GM19372 (cell line): ENCODE data around the gene MYH10.

Experiments
- ATAC-seq: cut with Tn5 transposase; IDR thresholded peaks from one replicate; pipeline ENCODE4 v1.9.1; 2021; ENCODE audit warnings: mild to moderate bottlenecking, low read depth, moderate library complexity; ENCODE audit not compliant: unreplicated experiment

MYH10 gene

DNA sequence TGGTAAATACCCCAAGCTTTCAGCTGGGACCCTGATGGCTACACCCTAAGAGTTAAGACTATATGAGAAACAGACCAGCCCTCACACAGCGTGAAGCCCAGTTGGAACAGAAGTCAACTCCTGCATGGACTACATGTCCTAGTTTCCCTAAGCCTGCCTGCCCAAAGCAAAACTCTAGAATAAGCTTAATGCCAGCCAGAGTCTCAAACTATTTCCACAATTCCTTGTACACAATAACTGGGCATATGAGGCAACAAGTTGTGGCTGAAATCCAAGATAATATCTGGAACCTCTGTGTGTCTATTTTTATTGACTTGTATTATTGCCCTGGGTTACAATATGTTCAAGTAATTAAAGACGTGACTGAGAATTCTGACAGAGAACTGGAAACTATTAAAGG, 19.4 kb downstream of the MYH10 start:
- ATAC-seq: no peak

DNA sequence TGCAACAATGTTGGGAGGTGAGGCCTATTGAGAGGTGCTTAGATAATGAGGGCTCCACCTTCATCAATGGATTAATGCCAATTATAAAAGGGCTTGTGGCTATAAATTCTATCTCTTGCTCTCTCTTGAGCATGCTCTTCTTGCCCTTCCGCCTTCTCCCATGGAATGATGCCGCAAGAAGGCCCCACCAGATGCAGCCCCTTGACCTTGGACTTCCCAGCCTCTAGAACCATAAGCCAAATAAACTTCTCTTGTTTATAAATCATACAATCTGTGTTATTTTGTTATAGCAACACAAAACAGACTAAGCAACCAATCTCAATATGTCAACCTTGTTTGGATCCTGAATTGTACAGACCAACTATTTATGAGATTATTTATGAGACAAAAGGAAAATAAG, 20.0 kb downstream of the MYH10 start:
- ATAC-seq: no peak

DNA sequence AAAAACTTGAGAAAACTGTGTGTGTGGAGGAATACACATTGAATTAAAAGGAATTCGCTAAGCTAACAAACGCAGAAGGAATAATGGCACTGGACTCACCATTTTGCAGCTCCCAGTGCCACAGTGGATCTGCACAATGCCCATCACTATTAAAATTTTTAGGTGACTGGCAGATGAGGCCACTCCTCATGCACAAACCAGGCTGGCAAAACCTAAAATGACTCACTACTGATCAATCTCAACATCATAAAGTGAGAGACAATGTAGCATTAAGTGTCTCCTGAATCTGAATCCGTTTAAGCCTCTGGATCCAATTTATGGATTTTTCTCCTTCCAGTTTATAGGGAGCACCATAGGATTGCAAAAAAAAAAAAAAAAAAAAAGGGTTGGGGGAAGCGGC, 20.6 kb downstream of the MYH10 start:
- no peak for ATAC-seq

DNA sequence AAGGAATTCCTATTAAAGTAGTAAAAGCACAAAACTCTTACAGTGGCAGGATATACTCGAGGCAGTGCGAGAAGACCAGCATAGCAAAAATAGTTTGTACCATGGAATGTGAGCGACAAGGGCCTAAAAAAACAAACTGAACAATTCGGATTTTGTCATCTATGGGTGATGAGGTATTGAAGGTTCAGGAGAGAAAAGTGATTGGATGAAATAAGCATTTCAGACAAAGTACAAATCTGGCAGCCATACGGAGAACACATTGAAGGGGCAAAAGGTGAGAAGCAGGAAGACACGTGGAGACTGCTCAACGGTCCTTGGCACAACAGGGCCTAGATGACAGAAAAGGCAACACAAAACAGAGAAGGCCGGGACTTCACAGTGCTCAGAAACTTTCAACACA, 22.5 kb downstream of the MYH10 start:
- ATAC-seq: no peak

DNA sequence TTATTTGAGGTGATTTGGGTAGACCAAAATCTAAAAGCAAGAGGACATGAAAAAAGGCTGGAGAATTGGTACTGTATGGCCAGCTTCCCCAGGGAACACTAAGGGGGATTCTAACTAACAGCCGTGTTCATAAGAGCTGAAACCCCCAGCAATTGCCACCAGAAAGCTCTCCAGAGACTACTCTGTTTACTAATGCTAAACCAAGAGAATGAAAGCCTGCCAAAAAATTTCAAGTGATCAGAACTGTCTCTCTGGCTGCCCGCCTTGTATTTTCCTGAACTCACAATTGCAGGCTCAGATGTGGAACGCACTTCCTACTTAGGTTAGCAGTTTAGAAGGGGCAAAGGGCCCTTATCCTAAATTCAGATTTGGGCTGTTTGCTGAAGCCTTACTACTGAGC, 24.1 kb downstream of the MYH10 start:
- no peak for ATAC-seq

DNA sequence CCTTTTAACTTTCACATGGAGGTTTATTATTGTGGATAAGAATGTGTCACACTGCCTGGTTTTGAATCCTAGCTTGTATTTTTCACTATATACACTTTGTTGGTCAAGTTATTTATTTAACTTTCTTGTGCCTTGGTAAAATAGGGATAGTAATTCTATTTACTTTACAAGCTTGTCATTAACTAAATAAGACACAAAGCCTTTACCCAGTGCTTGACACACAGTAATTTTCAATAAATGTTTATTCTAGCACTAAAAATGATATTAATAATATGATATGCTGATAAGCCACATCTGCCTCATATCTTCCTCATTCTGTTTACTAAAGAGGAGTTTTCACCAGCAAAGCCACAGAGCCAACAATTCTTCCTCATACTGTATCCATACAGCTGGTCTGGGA, 27.8 kb downstream of the MYH10 start:
- ATAC-seq: no peak

DNA sequence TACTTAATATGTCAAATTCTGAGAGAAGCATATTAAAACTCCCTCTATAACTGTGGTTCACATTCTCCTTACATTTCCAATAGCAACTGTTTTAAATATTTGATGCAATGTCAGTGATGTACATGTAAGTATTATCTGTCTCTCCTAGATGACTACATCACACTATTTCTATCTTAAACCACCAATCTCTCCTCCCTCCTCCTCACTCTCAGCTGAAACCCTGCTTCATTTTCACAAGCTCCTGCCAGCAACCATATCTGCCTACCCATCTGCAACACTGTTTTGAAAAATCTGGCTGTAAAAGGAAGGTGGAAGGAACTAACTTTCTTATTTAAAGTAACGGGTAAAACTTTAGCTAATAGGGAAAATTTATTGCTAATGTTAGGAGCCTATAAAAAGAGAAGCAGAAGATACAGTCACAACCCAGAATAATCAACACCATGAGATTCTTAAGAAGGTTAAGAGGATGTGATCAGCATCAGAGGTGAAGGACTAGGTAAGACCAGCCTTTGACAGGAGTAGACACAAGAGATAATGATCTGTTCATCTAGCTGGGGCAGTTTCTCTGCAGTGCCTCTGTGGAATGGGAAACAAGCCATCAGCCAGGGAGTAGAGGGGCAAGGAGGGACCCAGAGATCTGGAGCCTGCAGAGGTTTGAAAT, 31.0 kb downstream of the MYH10 start:
- ATAC-seq: no peak

DNA sequence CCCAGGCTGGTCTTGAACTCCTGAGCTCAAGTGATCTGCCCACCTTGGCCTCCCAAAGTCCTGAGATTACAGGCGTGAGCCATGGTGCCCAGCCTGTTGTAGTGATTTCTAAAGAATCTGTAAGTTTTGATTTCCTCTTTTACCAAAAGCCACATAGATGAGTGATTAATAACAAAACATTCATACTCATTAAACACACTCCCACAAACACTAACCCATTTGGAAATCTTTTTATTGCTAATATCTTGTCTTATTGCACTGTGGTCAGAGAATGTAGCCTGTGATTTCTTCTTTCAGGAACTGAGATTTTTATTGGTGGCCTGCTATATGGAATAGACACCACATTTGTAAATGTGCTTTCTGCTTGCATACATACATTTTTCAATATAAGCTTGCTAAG, 31.6 kb downstream of the MYH10 start:
- no peak for ATAC-seq

DNA sequence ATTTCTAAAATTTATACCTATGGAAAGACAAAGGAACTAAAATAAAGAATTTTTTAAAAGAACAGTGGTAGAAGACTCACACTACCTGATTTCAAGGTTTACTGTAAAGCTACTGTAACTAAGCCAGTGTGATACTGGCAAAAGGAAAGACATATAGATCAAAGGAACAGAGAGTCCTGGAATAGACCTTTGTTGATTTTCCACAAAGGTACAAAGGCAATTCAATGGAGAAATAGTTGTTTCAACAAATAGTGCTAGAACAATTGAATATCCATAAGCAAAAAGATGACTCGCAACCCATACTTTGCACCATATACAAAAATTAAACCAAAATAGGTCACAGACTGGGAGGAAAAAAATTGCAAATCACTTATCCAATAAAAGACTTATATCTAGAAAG, 36.7 kb downstream of the MYH10 start:
- no peak for ATAC-seq

DNA sequence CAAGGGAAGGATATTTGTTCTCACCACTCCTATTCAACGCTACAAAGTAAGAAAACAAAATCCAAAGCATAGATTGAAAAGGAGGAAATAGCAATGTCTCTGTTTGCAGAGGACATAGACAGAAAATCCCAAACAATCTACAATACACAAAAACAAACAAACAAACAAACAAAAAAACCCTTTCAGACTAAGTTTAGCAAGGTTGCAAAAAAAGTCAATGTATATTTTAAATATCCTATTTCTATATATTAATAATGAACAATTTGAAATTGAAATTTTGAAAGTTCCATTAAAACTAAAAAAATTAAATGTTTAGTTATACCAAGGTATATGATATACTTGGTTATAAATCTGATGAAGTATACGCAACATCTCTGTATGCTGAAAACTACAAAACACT, 37.2 kb downstream of the MYH10 start:
- ATAC-seq: no peak

DNA sequence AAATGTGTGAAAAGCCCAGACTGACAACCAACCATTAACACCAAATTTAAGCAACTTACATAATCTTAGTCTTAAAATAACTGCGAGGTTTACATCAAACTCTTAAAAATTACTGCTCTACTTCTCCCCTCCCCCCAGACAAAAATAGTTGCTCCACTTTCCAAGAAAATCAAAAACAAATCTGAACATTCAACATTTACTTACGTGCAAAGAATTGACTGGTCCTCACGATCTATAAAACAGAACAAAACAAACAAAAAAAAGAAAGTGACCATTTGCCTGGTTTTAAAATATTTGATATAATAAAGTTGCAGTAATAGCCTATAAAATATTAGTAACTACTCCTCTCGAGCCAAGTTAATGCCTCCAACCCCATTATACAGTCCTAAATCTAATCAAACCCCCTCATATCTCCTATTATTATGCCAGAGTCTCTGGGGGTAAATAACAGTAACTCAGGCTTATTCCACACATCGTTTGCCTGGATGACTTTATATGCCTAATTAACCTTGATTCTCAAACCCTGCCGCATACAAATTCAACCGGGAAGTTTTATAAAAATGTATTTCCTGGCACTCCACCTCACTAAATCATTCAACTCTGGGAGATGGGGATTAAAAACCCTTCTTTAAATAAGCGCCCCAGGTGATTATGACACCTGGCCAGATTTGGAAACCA, 41.5 kb downstream of the MYH10 start:
- no peak for ATAC-seq

DNA sequence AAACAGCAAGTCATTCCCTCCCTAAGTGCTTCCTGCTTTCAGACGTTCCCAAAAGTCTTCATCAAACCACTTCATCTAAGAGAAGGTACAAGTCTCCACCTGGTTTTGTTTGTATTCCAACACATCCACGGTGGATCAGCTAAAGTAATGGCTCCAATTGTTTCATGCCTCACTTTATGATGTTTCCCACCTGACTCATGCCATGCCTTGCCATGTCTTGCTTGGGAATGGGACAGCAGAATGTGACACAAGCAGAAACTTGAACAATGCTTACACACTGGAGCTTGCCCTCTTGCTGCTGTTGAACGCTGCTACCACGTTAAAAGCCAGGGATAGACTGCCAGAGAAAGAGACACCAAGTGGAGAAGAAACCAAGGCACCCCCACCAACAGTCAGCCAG, 43.8 kb downstream of the MYH10 start:
- ATAC-seq: no peak

DNA sequence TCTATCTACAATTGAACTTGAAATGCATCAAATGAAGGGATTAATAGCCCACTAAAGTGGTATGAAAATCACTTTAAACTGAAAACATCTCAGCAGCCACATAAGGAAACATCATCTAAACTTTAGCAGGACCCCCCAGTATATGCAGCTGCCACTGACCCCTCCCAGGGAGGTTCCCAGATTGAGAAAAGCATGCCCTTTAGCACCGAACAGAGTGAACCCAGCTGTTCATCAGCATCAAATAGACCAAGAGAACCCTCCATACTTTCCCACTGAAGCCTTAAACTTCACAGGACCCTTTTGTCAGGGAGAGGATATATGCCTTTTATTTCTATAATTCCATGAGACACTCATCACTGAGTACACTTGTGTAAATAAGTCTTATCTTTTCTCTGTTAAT, 44.6 kb downstream of the MYH10 start:
- no peak for ATAC-seq

DNA sequence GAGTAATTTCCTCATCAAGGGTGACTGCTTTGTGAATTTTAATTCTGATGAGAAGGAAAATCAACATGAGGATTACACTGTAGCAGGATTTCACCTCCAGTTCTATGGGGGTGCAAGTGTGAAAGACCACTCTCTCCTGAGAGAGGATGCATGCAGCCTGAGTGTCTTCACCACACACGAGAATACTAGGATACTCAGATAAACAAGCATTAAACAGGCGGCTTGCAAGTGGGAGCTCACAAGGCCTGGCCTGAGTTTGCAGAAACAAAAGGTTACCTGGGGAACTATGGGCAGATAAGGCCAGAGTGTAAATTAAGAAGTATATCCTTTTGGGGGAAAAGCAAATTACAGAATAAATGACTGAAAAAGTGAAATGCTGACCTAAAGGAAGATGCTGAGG, 46.6 kb downstream of the MYH10 start:
- no peak for ATAC-seq

DNA sequence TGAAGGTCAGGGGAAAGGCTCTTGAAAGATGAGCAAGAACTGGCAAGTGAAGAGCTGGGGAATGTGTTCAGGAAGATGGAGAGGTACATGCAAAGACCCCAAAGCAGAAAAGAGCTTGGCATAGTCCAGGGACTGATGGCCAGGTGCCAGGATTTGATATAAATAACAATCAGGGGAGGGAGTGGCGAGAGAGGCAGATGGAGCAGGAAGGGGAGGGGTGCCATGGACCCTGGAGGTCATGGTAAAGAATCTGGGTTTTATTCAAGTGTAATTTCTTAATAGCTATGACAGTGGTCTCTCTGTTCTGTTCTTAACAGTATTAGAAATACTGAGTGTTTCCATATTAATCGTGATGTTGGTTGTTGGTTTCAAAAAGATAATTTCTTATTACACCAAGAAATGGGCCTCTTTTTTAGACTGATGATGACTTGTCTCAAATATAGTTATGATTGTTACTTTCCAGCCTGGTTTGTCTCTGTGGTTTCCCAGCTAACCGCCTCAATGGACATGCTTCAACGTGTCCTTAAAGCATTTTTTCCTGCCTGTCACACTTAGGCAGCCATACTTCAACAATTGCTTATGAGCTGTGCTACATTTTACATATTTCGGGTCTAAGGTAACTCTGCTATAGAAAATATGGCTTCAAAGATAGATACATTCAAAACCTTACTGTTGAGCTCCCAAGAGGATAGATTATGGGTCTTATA, 49.4 kb downstream of the MYH10 start:
- ATAC-seq: no peak

DNA sequence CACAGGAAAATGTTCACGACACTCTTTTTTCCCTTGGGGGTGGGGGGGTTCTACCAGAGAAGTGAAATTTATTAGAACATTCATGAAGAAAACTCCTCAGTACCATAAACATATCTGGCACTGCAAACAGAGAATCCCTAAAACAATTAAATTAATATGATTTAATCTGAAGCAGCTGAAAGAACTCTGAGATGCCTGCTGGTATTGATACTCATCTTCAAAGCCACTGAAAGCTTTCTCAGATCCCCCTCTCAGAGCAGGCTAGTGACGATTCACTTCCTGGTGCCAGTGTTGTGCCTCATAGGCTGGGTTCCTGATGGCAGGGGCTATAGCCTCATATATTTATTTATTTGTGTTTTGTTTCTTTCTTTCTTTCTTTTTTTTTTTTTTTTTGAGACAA, 52.7 kb downstream of the MYH10 start:
- no peak for ATAC-seq

DNA sequence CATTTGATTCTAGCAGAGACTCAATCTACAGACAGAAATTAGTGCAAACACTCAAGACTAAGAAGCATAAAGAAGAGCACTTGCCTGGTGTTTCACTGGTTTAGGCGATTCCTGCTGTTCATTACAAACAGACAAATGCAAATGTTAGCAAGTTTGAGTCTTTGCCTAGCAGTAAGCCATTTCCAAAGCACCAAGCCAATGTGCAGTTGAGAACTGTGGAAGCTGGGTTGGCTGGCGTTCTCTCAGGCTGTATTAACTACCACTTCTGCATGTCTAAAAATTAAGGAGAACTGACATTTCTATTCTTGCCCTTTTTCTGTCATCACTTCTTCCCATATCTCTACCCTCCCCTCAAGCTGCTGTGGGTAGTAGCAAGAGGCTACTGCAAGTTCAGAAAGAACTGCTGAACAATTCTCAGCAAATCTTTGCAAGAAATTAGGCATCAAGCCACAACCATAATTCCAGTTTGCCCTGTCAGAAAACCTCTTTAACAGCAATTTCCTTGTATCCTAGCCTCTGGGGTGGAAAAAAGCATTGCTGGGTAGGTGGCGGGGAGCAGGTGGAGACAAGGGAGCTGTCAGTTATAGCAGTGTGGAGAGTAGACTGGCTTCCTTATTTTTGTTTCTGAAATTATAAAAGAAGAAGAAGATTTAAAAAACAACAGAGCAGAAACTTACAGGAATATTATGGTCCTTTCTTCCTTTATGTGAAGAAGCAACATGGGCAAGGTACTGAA, 53.8 kb downstream of the MYH10 start:
- no peak for ATAC-seq

DNA sequence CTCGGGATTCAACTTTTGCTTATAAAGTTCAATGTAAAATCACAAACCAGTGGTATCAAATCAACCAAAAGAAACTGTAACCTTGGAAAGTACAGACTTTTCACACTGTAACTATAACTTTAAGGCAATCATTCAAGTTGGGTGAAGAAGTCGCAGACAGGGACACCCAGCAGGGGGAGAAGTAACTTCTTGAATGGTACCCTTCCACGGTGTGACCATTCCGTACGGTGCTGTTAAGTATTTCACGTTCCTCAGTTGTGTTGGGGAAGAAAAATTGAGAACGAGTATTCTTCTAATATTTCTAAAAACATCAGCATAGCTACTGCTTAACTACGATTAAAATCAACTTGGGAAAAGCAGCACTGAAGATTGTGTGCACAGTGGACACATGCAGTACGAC, 55.8 kb downstream of the MYH10 start:
- no peak for ATAC-seq

DNA sequence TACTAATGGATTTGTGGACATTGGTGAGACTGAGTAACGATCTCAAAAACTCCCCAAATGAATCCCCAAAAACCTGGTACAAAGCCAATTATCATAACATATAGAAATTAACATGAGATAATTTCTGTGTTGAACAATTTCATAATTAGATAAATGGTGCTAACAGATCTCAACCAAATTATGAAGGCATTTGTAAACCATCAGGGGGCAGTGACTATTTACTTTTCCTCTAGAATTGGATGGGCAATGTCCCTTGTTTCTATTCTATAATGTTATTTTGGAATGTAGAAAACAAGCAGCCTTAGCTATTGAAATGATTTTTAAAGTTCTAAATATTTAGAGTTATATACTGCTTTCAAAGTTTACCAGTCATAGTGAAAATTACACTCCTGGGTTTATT, 57.8 kb downstream of the MYH10 start:
- ATAC-seq: no peak

DNA sequence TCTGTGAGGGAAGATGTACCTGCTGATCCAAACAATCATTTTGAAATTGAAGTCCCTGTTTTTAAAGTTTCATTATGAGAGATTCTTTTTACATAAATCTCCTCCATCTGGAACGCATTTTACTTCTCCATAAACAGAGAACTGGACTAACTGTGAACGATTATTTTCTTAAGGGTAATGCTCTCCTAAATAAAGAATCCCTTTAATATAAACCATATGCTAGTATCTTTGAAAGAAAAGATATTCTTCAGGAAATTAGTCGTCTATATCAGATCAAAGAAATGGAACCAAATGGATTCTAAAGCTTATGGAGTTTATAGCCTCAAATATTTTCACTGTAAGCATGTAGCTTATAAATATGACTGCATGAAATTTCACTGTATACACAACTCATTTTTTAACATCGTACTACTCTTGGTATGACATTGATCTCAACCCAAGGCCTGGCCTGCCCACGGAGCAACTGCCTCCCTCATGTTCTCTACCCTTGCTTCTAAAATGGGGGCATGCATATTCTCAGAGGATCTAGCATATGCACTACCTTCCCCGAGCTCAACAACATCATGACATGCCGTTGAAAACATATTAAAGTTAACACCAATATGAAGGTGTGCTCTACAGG, 66.4 kb downstream of the MYH10 start:
- ATAC-seq: no peak
